Thymus (tissue), 14 donors: Measurements from ENCODE around the gene LTBR. TPM values are rescaled to one million over a fixed set of nuclear protein-coding genes. Genes with fewer than 3 reads are reported as not detected.

Experiments
- DNase-seq, 9 donors: peaks; one replicate each; pipeline ENCODE4 v3.0.0-alpha.2; 2013; ENCODE audit warnings: low spot score in 9 of 9, low read depth in 6 of 9, missing footprints in 1 of 9
- H3K27ac ChIP-seq, 2 donors: one replicate each; pipeline ENCODE4 v1.5.1; 2013; ENCODE audit warnings: control low read depth in 1 of 2, low read depth in 1 of 2, low read length in 1 of 2, mild to moderate bottlenecking in 1 of 2, moderate library complexity in 1 of 2
- H3K27me3 ChIP-seq, 2 donors: one replicate each; pipeline ENCODE4 v1.5.1; 2013; ENCODE audit warnings: low read length in 1 of 2; ENCODE audit not compliant: control insufficient read depth in 2 of 2, insufficient read depth in 1 of 2
- H3K36me3 ChIP-seq, 2 donors: one replicate each; pipeline ENCODE4 v1.5.1; 2013; ENCODE audit warnings: low read length in 1 of 2, mild to moderate bottlenecking in 1 of 2, moderate library complexity in 1 of 2; ENCODE audit not compliant: control insufficient read depth in 2 of 2, insufficient read depth in 2 of 2
- H3K4me1 ChIP-seq, 2 donors: one replicate each; pipeline ENCODE4 v1.5.1; 2013; ENCODE audit warnings: low read length in 2 of 2; ENCODE audit not compliant: control insufficient read depth in 2 of 2, insufficient read depth in 2 of 2
- H3K4me3 ChIP-seq, 2 donors: one replicate each; pipeline ENCODE4 v1.5.1; 2013; ENCODE audit warnings: low read length in 2 of 2, control low read depth in 1 of 2, mild to moderate bottlenecking in 1 of 2
- H3K9me3 ChIP-seq, 2 donors: one replicate each; pipeline ENCODE4 v1.5.1; 2013; ENCODE audit warnings: low read length in 1 of 2, mild to moderate bottlenecking in 1 of 2; ENCODE audit not compliant: control insufficient read depth in 2 of 2, insufficient read depth in 1 of 2
- WGBS: extraction: QIAGEN DNeasy Blood & Tissue Kit; methylation state at CpG from one replicate; pipeline ENCODE4 v1.1.7; 2013; 5-methylcytosine and 5-hydroxymethylcytosine counted together
- long read RNA-seq, 10 donors: transcript quantifications; one replicate each; lab custom pipeline, GENCODE V29; 2026
- polyA plus RNA-seq: library from polyadenylated mRNA; stranded (reverse); fragments of 200-250 nt; gene quantifications from one replicate; pipeline ENCODE4 v1.2.3, GENCODE V29; 2013
- total RNA-seq: library from RNA; stranded (reverse); fragments of 120-200 nt; gene quantifications from one replicate; pipeline ENCODE4 v1.2.4, GENCODE V29; 2013
- donor health status: healthy.

The LTBR gene
- 8.9 TPM for total RNA-seq
- 33.3 TPM for polyA plus RNA-seq
- long read RNA-seq, donor 1, partial matches to known transcripts = 0 of 1 reads
- long read RNA-seq, donor 1, other reads (novel, unspliced or antisense) = 0 of 1 reads
- long read RNA-seq, donor 2 = 0 reads
- long read RNA-seq, donor 3, partial matches to known transcripts = 0 of 1 reads
- long read RNA-seq, donor 3, other reads (novel, unspliced or antisense) = 0 of 1 reads
- long read RNA-seq, donor 4, partial matches to known transcripts = 0 of 2 reads
- long read RNA-seq, donor 4, other reads (novel, unspliced or antisense) = 0 of 2 reads
- long read RNA-seq, donor 5, partial matches to known transcripts = 0 of 5 reads
- long read RNA-seq, donor 5, other reads (novel, unspliced or antisense) = 0 of 5 reads
- long read RNA-seq, donor 6, transcript LTBR-201 (10 exons, 2,260 nt) = major isoform, 6 of 7 reads
- long read RNA-seq, donor 6, partial matches to known transcripts = 0 of 7 reads
- long read RNA-seq, donor 6, other reads (novel, unspliced or antisense) = 0 of 7 reads
- long read RNA-seq, donor 7, partial matches to known transcripts = 0 of 1 reads
- long read RNA-seq, donor 7, other reads (novel, unspliced or antisense) = 0 of 1 reads
- long read RNA-seq, donor 8, partial matches to known transcripts = 0 of 1 reads
- long read RNA-seq, donor 8, other reads (novel, unspliced or antisense) = 0 of 1 reads
- long read RNA-seq, donor 9, partial matches to known transcripts = 0 of 1 reads
- long read RNA-seq, donor 9, other reads (novel, unspliced or antisense) = 0 of 1 reads
- long read RNA-seq, donor 10, partial matches to known transcripts = 0 of 4 reads
- long read RNA-seq, donor 10, other reads (novel, unspliced or antisense) = 0 of 4 reads

DNA sequence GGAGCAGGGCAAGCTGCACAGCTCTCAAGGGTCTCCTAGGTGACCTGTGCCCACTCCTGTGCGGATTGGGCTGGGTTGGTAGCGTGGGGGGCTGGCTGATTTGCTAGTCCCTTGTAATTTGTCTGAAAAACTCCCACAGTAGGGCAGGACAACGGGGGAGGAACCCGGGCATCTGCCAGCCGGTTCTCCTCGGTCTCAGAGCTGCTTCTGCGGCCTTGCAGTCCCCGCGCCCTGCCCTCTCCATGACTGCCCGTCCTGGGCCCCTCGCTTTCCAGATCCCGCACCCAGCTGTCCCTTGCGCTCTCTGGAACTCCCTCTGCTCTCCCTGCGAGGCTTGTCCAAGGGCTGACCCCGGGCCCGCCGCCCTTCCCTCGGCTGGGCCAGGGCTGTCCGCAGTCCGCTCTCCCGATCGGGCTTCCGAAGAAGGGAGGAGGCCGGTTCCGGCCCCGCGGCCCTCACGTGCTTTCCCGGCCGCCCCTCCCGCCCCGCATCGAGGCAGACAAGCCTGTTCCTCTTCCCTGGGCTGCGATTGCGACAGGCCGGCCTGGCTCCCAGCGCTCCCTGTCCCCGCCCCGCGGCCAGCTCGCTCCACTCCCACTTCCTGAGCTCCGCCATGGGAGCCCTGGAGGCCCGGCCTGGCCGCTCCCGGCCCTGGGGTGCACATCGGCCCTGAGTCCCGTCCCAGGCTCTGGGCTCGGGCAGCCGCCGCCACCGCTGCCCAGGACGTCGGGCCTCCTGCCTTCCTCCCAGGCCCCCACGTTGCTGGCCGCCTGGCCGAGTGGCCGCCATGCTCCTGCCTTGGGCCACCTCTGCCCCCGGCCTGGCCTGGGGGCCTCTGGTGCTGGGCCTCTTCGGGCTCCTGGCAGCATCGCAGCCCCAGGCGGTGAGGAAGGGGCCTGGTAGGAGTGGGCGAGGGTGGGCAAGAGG is at the start of gene LTBR:
LTBR (plus strand) TSS at position 591 of the 927 bp plus-strand sequence; CDS start at position 788, 197 bp downstream.
- WGBS = 13% methylated on average over 62 of the region's 62 CpGs
- H3K4me3 ChIP-seq = peak within 1 kb of the TSS; percentile 30 to 37
- H3K9me3 ChIP-seq = no peaks in the 10 kb centered on the region
- H3K27me3 ChIP-seq = peaks cover 4 to 33% of the 10 kb centered on the region in 2 donors
- H3K27ac ChIP-seq = peak within 1 kb of the TSS; percentile 32 to 84
- peak in 1 of 9 donors; percentile 40 for DNase-seq
- peaks cover 0 to 8% of the 10 kb centered on the region in 2 donors for H3K4me1 ChIP-seq
- H3K36me3 ChIP-seq = no peaks in the 10 kb centered on the region

DNA sequence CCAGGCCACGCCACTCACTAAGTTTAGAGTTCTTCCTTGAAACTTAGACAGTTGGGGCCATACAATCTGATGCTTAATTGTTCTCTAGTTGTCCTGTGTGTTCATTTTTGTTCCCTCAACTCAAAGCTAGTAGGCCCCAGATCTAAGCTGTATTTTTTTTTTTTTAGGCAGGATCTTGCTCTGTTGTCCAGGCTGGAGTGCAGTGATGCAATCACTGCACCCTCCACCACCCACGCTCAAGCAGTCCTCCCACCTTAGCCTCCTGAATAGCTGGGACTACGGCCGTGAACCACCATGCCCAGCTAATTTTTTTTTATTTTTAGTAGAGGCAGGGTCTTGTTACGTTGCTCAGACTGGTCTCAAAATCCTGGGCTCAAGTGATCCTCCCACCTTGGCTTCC is 49.6 kb upstream of the LTBR start:
- DNase-seq = no peak
- WGBS = 95% methylated on average over 5 of the region's 5 CpGs
- Histone ChIP-seq H3K36me3 (peaks cover 52 to 55% of the 10 kb centered on the region in 2 donors), H3K27me3 (no peaks in the 10 kb centered on the region), H3K4me3 (no peak overlapping the region), H3K9me3 (peaks cover 0 to 1% of the 10 kb centered on the region in 2 donors), H3K4me1 (peaks cover 34 to 66% of the 10 kb centered on the region in 2 donors), H3K27ac (peak overlapping the region in 1 of 2 donors; percentile 36)

DNA sequence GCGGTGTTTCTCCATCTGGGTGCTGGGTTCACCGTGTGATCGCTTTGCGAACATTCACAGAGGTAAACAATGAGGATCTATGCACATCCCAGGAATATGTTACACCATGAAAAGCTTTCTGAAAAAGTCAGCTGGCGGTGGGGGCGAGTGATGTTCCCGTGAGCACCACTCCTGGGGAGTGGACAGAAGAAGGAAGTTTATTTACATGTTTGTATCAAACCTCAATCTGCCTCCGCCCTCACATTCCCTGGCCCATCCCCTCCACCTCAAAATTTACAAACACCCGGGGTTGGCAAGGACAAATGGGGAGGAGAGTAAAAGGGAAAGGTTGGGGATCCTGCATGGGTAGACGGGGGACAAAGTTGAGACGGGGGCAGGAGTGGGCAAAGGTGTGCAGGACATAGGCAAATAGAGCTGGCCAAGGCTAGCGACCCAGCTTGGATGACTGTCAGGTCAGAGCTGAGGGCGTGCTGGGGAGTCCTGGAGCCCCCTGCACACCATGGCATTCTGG is 49.0 kb upstream of the LTBR start:
- Histone ChIP-seq H3K4me3 (peak overlapping the region; percentile 37 to 54), H3K4me1 (peaks cover 38 to 73% of the 10 kb centered on the region in 2 donors), H3K36me3 (peaks cover 45 to 50% of the 10 kb centered on the region in 2 donors), H3K27me3 (no peaks in the 10 kb centered on the region), H3K9me3 (no peaks in the 10 kb centered on the region), H3K27ac (peak overlapping the region; percentile 94 to 98)
- DNase-seq = no peak
- 81% methylated on average over 13 of the region's 13 CpGs for WGBS

DNA sequence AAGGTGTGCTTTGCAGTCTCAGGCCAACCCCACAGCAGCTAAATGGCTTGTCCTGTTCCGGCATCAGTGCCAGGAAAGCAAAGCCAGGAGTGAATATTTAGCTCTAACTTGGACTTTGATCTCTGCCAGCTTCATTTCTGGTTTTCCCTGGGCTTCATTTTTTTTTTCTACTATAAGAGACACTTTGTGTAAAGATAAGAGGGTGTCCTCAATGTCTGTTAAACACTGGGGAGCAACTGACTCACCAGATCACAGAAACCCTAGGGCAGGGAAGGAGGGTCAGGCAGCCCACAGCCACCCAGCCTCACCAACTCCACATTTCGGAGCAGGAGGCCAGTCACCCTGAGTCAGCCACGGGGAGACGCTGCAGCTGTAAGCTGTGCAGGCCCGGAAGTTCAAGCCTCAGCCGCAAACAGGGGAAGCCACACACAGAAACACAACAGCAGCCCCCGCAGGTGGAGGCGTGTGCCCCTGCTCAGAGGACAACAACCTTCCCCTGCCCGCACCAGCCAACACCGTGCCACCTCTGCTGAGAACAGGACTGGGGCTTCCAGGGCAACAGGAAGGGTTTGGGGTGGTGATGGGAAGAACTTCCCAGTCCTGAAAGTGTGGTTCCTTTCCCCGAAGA is 48.4 kb upstream of the LTBR start:
- under 1% methylated on average over 11 of the region's 11 CpGs for WGBS
- Histone ChIP-seq H3K9me3 (no peaks in the 10 kb centered on the region), H3K4me3 (peak overlapping the region; percentile 37 to 54), H3K27ac (peak overlapping the region; percentile 94 to 98), H3K36me3 (peaks cover 40 to 44% of the 10 kb centered on the region in 2 donors), H3K27me3 (no peaks in the 10 kb centered on the region), H3K4me1 (peaks cover 38 to 74% of the 10 kb centered on the region in 2 donors)
- peak in 7 of 9 donors; percentile 67 to 94 (median 87) for DNase-seq

DNA sequence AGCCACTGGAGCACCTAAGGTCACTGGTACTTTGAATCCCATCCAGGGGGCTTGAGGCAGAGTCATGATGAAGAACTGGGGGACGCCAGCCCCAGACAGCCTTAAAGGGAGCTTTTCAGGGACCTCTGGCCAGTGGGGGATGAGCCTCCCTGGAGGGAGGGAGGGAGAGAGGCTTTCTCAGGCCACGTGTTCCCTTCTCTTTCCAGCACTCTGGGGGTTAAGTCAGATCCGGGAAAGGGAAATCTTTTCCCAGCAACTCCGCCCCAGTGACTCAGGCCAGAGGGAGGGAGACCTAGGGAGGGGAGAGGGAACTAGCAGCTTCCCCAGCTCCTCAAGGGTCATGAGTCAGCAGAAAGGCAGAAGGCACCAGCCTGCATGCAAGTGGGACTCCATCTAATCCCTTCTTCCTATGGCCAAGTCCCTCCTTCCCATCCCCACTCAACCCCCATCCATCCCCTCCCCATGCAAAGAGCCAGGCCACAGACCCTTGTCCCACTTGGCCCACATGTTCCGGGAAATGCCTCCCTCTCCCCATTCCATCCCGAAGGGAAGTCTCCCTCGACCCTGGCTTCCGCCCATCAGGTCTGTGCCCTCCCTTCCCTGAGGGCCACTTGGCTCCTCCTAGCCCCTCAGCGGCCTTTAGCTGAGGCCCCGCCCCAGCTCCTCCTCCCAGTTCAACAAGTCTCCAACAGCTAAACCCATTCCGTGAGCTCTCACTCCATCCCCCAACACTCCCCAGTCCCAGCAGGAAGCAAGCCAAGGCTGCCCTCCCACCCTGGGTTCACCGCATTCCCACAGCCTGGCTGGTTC is 47.7 kb upstream of the LTBR start:
- Histone ChIP-seq H3K36me3 (peaks cover 32 to 37% of the 10 kb centered on the region in 2 donors), H3K4me1 (peaks cover 38 to 74% of the 10 kb centered on the region in 2 donors), H3K4me3 (peak overlapping the region; percentile 37 to 54), H3K27ac (peak overlapping the region; percentile 94 to 98), H3K9me3 (no peaks in the 10 kb centered on the region), H3K27me3 (no peaks in the 10 kb centered on the region)
- 2% methylated on average over 12 of the region's 12 CpGs for WGBS
- DNase-seq = peak in 6 of 9 donors; percentile 57 to 86 (median 64)

DNA sequence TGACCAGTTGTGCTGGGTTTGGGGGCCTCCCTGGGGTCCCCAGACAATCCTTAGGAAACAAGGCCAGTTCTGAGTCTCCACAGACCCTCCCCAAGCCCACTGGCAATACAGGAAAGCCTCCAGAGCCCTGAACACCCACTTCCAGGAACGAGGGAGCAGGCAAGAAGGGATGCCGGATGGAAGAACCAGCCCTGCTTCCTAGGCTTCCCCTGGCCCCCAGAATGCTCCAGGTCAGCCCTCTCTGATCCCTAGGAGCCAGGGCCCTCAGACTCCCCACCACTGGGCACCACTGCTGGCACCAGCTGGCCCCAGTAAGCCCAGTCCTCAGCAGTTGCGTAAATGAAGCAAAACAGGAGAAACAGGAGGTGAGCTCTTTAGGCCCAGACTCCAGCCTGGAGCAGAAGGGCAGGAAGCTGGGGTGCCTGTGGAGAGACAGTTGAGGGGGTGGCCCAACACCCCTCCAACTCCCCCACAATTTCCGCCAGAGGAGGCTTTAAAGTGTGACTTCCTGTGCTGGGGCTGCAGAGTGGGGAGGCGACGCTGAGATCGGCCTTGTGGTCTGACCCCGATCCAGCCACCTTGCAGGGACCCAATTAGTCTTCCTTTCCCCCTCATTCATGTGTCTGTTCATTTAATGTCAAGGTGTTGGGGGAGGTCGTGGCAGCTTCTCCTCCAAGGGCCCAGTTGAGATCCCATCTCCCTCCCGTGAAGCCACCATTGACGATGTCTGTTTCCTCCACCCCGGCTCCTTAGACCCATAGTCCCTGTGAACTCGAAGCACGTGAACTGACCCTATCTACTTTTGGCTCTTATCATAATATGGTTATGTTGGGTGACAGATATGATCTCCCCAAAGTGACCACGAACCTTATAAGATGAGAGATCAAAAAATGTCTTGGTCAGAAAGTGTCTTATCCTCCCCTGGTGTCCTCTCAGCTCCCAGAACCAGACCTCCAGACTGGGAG is 46.8 kb upstream of the LTBR start:
- Histone ChIP-seq H3K4me1 (peaks cover 41 to 77% of the 10 kb centered on the region in 2 donors), H3K36me3 (peaks cover 26 to 29% of the 10 kb centered on the region in 2 donors), H3K4me3 (peak overlapping the region; percentile 37 to 54), H3K27ac (peak overlapping the region; percentile 94 to 98), H3K27me3 (no peaks in the 10 kb centered on the region), H3K9me3 (no peaks in the 10 kb centered on the region)
- WGBS = 3% methylated on average over 15 of the region's 15 CpGs
- peak in 7 of 9 donors; percentile 58 to 90 (median 73) for DNase-seq

DNA sequence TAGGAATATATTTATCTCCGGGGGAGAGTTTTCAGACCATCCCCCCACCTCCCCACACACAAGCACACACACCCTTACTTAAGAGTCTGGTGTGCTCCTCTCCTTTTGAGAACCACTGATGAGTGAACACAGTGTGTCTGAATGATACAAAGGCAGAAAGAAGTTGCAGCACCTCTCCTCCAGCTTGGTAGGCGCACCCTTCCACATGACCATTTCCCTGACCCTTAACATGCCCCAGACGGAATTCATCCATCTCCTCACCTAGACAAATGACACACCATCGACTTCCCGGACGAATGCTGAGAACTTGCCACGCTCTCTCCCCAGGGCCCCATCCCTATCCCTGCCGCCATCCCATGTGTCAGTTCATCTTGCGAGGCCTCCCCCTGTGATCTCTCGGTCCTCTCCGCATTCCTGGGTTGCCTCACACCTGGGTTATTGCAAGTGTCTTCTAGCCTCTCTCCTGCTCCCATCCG is 46.0 kb upstream of the LTBR start:
- Histone ChIP-seq H3K36me3 (peaks cover 19 to 21% of the 10 kb centered on the region in 2 donors), H3K27me3 (no peaks in the 10 kb centered on the region), H3K9me3 (no peaks in the 10 kb centered on the region), H3K4me3 (peak overlapping the region; percentile 37 to 54), H3K27ac (peak overlapping the region; percentile 94 to 98), H3K4me1 (peaks cover 46 to 82% of the 10 kb centered on the region in 2 donors)
- DNase-seq = peak in 1 of 9 donors; percentile 60
- 25% methylated on average over 12 of the region's 12 CpGs for WGBS
